GM18502 (cell line): ENCODE data around the gene DRC3.

ENCODE experiments used
- ATAC-seq: cut with Tn5 transposase; IDR thresholded peaks from one replicate; pipeline ENCODE4 v1.9.1; 2021; ENCODE audit warnings: mild to moderate bottlenecking; ENCODE audit not compliant: unreplicated experiment, poor library complexity

The DRC3 gene

GRCh38 chr17:18039535-18040260 lies 67.0 kb downstream of the DRC3 start:
- peak; percentile 2 for ATAC-seq

GRCh38 chr17:18040261-18040858 lies 67.7 kb downstream of the DRC3 start:
- no peak for ATAC-seq

- no peak for ATAC-seq
These were observed 69.1 kb downstream of the DRC3 start for GRCh38 chr17:18041776-18042175.

- no peak for ATAC-seq
These were observed 70.3 kb downstream of the DRC3 start for GRCh38 chr17:18042983-18043382.

- no peak for ATAC-seq
These were observed 70.8 kb downstream of the DRC3 start for GRCh38 chr17:18043491-18043890.

GRCh38 chr17:18044609-18045008 lies 71.9 kb downstream of the DRC3 start:
- ATAC-seq = no peak

- no peak for ATAC-seq
These were observed 73.2 kb downstream of the DRC3 start for GRCh38 chr17:18045691-18046350.

GRCh38 chr17:18055597-18055996 lies 82.9 kb downstream of the DRC3 start:
- ATAC-seq = no peak

- no peak for ATAC-seq
These were observed 83.6 kb downstream of the DRC3 start for GRCh38 chr17:18056214-18056613.

GRCh38 chr17:18059283-18059682 lies 86.6 kb downstream of the DRC3 start:
- no peak for ATAC-seq

- no peak for ATAC-seq
These were observed 91.4 kb downstream of the DRC3 start for GRCh38 chr17:18064053-18064452.

GRCh38 chr17:18065546-18065945 lies 92.9 kb downstream of the DRC3 start:
- no peak for ATAC-seq
